HepG2 (cell line): ENCODE results near the gene STAP2. TPM values are rescaled to one million over a fixed set of nuclear protein-coding genes. Genes with fewer than 3 reads are reported as not detected.

Experiments used
- ETV6 ChIP-seq: sonication (generic); formaldehyde crosslinking; conservative IDR thresholded peaks from 2 replicates; pipeline ENCODE4 v1.4.0; 2020; ENCODE audit warnings: missing genetic modification reagents
- HNF4G ChIP-seq, 2 experiments: sonication (generic) in 1 of 2; formaldehyde crosslinking in 1 of 2; IDR thresholded peaks; 2 replicates each; pipeline versions ENCODE4 v1.4.0 to v1.6.1; 2011 to 2020; ENCODE audit warnings: borderline replicate concordance in 2 of 2, low read depth in 2 of 2, mild to moderate bottlenecking in 2 of 2, low read length in 1 of 2, missing genetic modification reagents in 1 of 2, moderate library complexity in 1 of 2
- MAZ ChIP-seq, 2 experiments: sonication (generic) in 1 of 2; formaldehyde crosslinking in 1 of 2; IDR thresholded peaks; 2 replicates each; pipeline versions ENCODE4 v1.5.0 to v1.6.1; 2012 to 2020; ENCODE audit warnings: low read depth in 2 of 2, mild to moderate bottlenecking in 2 of 2, borderline replicate concordance in 1 of 2, improper control_type of control experiment in 1 of 2, low read length in 1 of 2, missing genetic modification reagents in 1 of 2, moderate library complexity in 1 of 2
- TBL1XR1 ChIP-seq: fragments of 150-350 bp; IDR thresholded peaks from 2 replicates; pipeline ENCODE4 v1.6.1; 2014; ENCODE audit warnings: borderline replicate concordance, low read length; ENCODE audit not compliant: partially characterized antibody
- TCF12 ChIP-seq, 2 experiments: fragments of 450-650 bp in 1 of 2; sonication (generic) in 1 of 2; formaldehyde crosslinking in 1 of 2; IDR thresholded peaks; 2 replicates each; pipeline versions ENCODE4 v1.6.1 to v1.8.0; 2017 to 2022; ENCODE audit warnings: antibody characterized with exemption in 1 of 2, mild to moderate bottlenecking in 1 of 2, missing genetic modification reagents in 1 of 2, moderate library complexity in 1 of 2
- THAP11 ChIP-seq: IDR thresholded peaks from 2 replicates; pipeline ENCODE4 v1.6.1; 2016; ENCODE audit warnings: missing biosample characterization, missing genetic modification reagents
- ZBTB8A ChIP-seq: sonication (generic); formaldehyde crosslinking; IDR thresholded peaks from 2 replicates; pipeline ENCODE4 v1.4.0; 2020; ENCODE audit warnings: mild to moderate bottlenecking, low read depth, missing genetic modification reagents, borderline replicate concordance
- ZNF24 ChIP-seq: fragments of 450-650 bp; IDR thresholded peaks from 2 replicates; pipeline ENCODE4 v1.6.1; 2017; ENCODE audit warnings: antibody characterized with exemption, mild to moderate bottlenecking
- ZNF788 ChIP-seq: sonication (generic); formaldehyde crosslinking; IDR thresholded peaks from 2 replicates; pipeline ENCODE4 v1.5.0; 2020; ENCODE audit warnings: mild to moderate bottlenecking, missing genetic modification reagents, borderline replicate concordance
- ZSCAN9 ChIP-seq: IDR thresholded peaks from 2 replicates; pipeline ENCODE4 v1.6.1; 2016; ENCODE audit warnings: borderline replicate concordance
- polyA plus RNA-seq, 8 experiments: library from polyadenylated mRNA; depleted of rRNA in 3 of 8; stranded (reverse) in 7 of 8; unstranded in 1 of 8; fragments of >200 nt; fragmentation: Illumina TruSeq in 4 of 8; extraction: Trizol in 4 of 8; gene quantifications; 2 replicates each; pipeline versions ENCODE4 v1.2.1 to v1.2.3, GENCODE V29; 2011 to 2016; ENCODE audit warnings: low read depth in 4 of 8, missing spikeins in 1 of 8, mixed read lengths in 1 of 8; ENCODE audit not compliant: insufficient read depth in 1 of 8
- total RNA-seq, 5 experiments: library from RNA; depleted of rRNA; stranded (reverse); fragments of >200 nt; fragmentation: Illumina TruSeq; extraction: Trizol; gene quantifications; 2 replicates each; pipeline ENCODE4 v1.2.3, GENCODE V29; 2016; ENCODE audit warnings: low read depth in 1 of 5
- TF ChIP-seq, protein P1 (sequence below): sonication (generic); formaldehyde crosslinking; IDR thresholded peaks from 2 replicates; pipeline ENCODE4 v1.4.0; 2020; ENCODE audit warnings: missing genetic modification reagents
- TF ChIP-seq, protein P2 (sequence below): sonication (generic); formaldehyde crosslinking; conservative IDR thresholded peaks from 2 replicates; pipeline ENCODE4 v1.4.0; 2020; ENCODE audit warnings: missing genetic modification reagents
- TF ChIP-seq, protein P3 (sequence below): sonication (generic); formaldehyde crosslinking; conservative IDR thresholded peaks from 2 replicates; pipeline ENCODE4 v1.8.0; 2022; ENCODE audit warnings: low read depth, missing genetic modification reagents
- TF ChIP-seq, protein P4 (sequence below): sonication (generic); formaldehyde crosslinking; conservative IDR thresholded peaks from 2 replicates; pipeline ENCODE4 v1.8.1; 2023; ENCODE audit warnings: missing genetic modification reagents

The STAP2 gene
- total and polyA plus RNA-seq, 2 of the 13 experiments (the other 11 are each of a cell fraction or from before 2014, with no cell fraction given) = 39.0 to 43.7 TPM

DNA sequence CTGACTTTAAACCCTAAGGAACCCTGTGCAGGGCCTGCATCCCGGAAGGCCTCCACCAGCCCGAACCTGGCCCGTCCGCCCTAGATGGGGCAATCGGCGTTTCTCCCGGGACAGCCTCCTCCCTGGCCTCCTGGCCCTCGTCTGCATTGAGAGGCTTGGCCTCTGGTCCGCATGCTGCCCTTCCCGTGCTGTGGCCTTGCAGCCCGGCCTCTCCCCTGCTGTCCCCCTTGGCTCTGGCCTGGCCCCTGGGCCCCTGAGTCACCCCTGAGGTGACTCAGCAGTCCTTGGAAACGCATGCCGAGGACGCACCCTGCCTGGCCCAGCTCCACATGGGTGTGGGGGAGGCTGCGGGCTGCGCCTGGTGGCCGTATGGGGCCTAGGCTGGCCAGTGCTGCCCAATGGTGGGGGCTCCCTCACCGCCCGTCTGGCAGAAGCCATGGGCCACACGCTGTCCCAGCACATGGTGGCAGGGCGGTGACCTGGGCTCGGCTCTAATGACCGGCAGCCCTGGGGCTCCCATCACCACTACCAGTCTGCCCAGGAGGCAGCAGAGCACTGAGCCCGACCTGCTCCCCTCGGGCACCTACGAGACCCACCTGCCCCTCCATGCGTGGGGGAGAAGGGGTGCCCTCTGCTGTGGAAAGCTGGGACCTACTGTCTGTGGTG is 36.0 kb upstream of the STAP2 start (continued):
- TF ChIP-seq ZBTB8A (CRISPR knock-in tag) = no peak
- peak; percentile 78 for TF ChIP-seq ZNF788 (CRISPR knock-in tag)
- TF ChIP-seq, protein P1, sequence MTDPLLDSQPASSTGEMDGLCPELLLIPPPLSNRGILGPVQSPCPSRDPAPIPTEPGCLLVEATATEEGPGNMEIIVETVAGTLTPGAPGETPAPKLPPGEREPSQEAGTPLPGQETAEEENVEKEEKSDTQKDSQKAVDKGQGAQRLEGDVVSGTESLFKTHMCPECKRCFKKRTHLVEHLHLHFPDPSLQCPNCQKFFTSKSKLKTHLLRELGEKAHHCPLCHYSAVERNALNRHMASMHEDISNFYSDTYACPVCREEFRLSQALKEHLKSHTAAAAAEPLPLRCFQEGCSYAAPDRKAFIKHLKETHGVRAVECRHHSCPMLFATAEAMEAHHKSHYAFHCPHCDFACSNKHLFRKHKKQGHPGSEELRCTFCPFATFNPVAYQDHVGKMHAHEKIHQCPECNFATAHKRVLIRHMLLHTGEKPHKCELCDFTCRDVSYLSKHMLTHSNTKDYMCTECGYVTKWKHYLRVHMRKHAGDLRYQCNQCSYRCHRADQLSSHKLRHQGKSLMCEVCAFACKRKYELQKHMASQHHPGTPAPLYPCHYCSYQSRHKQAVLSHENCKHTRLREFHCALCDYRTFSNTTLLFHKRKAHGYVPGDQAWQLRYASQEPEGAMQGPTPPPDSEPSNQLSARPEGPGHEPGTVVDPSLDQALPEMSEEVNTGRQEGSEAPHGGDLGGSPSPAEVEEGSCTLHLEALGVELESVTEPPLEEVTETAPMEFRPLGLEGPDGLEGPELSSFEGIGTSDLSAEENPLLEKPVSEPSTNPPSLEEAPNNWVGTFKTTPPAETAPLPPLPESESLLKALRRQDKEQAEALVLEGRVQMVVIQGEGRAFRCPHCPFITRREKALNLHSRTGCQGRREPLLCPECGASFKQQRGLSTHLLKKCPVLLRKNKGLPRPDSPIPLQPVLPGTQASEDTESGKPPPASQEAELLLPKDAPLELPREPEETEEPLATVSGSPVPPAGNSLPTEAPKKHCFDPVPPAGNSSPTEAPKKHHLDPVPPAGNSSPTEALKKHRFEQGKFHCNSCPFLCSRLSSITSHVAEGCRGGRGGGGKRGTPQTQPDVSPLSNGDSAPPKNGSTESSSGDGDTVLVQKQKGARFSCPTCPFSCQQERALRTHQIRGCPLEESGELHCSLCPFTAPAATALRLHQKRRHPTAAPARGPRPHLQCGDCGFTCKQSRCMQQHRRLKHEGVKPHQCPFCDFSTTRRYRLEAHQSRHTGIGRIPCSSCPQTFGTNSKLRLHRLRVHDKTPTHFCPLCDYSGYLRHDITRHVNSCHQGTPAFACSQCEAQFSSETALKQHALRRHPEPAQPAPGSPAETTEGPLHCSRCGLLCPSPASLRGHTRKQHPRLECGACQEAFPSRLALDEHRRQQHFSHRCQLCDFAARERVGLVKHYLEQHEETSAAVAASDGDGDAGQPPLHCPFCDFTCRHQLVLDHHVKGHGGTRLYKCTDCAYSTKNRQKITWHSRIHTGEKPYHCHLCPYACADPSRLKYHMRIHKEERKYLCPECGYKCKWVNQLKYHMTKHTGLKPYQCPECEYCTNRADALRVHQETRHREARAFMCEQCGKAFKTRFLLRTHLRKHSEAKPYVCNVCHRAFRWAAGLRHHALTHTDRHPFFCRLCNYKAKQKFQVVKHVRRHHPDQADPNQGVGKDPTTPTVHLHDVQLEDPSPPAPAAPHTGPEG (CRISPR knock-in tag) = no peak
- TF ChIP-seq, protein P2, sequence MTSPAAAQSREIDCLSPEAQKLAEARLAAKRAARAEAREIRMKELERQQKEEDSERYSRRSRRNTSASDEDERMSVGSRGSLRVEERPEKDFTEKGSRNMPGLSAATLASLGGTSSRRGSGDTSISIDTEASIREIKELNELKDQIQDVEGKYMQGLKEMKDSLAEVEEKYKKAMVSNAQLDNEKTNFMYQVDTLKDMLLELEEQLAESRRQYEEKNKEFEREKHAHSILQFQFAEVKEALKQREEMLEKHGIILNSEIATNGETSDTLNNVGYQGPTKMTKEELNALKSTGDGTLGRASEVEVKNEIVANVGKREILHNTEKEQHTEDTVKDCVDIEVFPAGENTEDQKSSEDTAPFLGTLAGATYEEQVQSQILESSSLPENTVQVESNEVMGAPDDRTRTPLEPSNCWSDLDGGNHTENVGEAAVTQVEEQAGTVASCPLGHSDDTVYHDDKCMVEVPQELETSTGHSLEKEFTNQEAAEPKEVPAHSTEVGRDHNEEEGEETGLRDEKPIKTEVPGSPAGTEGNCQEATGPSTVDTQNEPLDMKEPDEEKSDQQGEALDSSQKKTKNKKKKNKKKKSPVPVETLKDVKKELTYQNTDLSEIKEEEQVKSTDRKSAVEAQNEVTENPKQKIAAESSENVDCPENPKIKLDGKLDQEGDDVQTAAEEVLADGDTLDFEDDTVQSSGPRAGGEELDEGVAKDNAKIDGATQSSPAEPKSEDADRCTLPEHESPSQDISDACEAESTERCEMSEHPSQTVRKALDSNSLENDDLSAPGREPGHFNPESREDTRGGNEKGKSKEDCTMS = no peak
- TF ChIP-seq THAP11 = peak; percentile 84
- TF ChIP-seq, protein P3, sequence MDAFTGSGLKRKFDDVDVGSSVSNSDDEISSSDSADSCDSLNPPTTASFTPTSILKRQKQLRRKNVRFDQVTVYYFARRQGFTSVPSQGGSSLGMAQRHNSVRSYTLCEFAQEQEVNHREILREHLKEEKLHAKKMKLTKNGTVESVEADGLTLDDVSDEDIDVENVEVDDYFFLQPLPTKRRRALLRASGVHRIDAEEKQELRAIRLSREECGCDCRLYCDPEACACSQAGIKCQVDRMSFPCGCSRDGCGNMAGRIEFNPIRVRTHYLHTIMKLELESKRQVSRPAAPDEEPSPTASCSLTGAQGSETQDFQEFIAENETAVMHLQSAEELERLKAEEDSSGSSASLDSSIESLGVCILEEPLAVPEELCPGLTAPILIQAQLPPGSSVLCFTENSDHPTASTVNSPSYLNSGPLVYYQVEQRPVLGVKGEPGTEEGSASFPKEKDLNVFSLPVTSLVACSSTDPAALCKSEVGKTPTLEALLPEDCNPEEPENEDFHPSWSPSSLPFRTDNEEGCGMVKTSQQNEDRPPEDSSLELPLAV (CRISPR knock-in tag) = no peak
- TF ChIP-seq HNF4G (IDR thresholded peaks at IDR 0.05; ENCODE audit: borderline replicate concordance, low read depth, low read length) = no peak
- TF ChIP-seq HNF4G (CRISPR knock-in tag; IDR thresholded peaks at IDR 0.05; ENCODE audit: borderline replicate concordance, low read depth) = peak; percentile 51; the same call in 1 of the 2 replicates
- no peak for TF ChIP-seq TBL1XR1
- TF ChIP-seq, protein P4, sequence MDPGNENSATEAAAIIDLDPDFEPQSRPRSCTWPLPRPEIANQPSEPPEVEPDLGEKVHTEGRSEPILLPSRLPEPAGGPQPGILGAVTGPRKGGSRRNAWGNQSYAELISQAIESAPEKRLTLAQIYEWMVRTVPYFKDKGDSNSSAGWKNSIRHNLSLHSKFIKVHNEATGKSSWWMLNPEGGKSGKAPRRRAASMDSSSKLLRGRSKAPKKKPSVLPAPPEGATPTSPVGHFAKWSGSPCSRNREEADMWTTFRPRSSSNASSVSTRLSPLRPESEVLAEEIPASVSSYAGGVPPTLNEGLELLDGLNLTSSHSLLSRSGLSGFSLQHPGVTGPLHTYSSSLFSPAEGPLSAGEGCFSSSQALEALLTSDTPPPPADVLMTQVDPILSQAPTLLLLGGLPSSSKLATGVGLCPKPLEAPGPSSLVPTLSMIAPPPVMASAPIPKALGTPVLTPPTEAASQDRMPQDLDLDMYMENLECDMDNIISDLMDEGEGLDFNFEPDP (CRISPR knock-in tag) = no peak
- no peak for TF ChIP-seq TCF12 (IDR thresholded peaks at IDR 0.05)
- peak; percentile 86; the same call in 1 of the 2 replicates for TF ChIP-seq TCF12 (CRISPR knock-in tag; IDR thresholded peaks at IDR 0.05)
- peak; percentile 26; the same call in 1 of the 2 replicates for TF ChIP-seq MAZ (IDR thresholded peaks at IDR 0.05; ENCODE audit: borderline replicate concordance, low read depth, low read length)
- peak; percentile 68; the same call in 1 of the 2 replicates for TF ChIP-seq MAZ (CRISPR knock-in tag; IDR thresholded peaks at IDR 0.05; ENCODE audit: low read depth)
- no peak for TF ChIP-seq ETV6 (CRISPR knock-in tag)
- TF ChIP-seq ZSCAN9 = peak; percentile 49; the same call in 1 of the 2 replicates
- no peak for TF ChIP-seq ZNF24
